ENCODE results near the gene FAM171A2. TPM values are rescaled to one million over a fixed set of nuclear protein-coding genes. Genes with fewer than 3 reads are reported as not detected.
"Not testable (repeated sequence)": the region's sequence is repeated elsewhere in the genome, so short reads cannot be mapped to it uniquely, and the experiment has no call there.

The FAM171A2 gene
- total RNA-seq, 1 donor from 2014 or later, result 15.0 TPM

DNA sequence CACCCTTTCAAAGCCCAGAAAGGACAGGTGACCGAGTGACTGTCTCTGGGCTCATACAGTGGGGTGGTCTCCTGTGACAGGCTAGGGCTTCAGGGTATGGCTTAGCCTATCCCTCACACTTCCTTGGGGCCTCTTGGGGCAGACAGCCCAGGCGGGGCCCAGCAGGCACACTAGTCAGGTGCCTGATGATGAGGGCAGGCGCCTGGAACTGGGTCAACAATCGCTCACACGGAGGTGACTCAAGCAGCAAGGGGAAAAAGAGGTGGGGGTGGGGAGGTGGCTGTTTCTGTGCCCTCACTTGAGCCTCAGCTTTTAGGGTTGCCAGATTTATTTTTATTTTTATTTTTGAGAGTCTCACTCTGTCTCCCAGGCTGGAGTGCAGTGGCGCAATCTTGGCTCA is 25.0 kb downstream of the FAM171A2 start:
- H3K4me3 ChIP-seq (ENCODE audit: low read depth, low read length), result no peak overlapping the region
- no peak for TF ChIP-seq CTCF (conservative IDR thresholded peaks at IDR 0.05; ENCODE audit: low read depth, low read length)
- DNase-seq (ENCODE audit: low read depth), result no peak

GRCh38 chr17:44335968-44336367 is 27.7 kb downstream of the FAM171A2 start:
- no peak overlapping the region for H3K4me3 ChIP-seq (ENCODE audit: low read depth, low read length)
- no peak for DNase-seq (ENCODE audit: low read depth)
- TF ChIP-seq CTCF (conservative IDR thresholded peaks at IDR 0.05; ENCODE audit: low read depth, low read length), result no peak

GRCh38 chr17:44335564-44335963 is 28.1 kb downstream of the FAM171A2 start:
- no peak for TF ChIP-seq CTCF (conservative IDR thresholded peaks at IDR 0.05; ENCODE audit: low read depth, low read length)
- DNase-seq (ENCODE audit: low read depth), result no peak
- H3K4me3 ChIP-seq (ENCODE audit: low read depth, low read length), result no peak overlapping the region

- DNase-seq (ENCODE audit: low read depth), result no peak
- no peak overlapping the region for H3K4me3 ChIP-seq (ENCODE audit: low read depth, low read length)
- TF ChIP-seq CTCF (conservative IDR thresholded peaks at IDR 0.05; ENCODE audit: low read depth, low read length), result no peak
These were observed 28.9 kb downstream of the FAM171A2 start for GRCh38 chr17:44334727-44335126.

DNA sequence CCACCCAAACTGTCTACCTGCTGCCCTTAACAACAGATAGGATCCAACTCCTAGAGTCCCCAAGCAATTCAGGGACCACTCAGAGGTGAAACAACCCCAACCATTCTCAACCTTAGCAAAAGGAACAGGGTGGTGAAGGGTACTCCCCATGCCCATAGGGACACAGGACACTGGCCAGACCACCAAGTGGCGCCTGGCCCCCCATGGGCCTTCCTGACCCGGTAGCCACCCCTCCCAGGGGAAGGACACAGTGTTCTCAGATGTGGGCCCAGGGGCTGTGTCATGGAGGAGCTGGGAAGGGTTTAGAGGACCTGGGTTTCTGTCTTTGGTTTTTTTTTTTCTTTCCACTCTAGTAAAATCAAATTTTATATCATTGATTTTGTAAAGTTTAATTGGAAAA is 29.3 kb downstream of the FAM171A2 start:
- no peak overlapping the region for H3K4me3 ChIP-seq (ENCODE audit: low read depth, low read length)
- no peak for TF ChIP-seq CTCF (conservative IDR thresholded peaks at IDR 0.05; ENCODE audit: low read depth, low read length)
- DNase-seq (ENCODE audit: low read depth), result no peak

- no peak for DNase-seq (ENCODE audit: low read depth)
- TF ChIP-seq CTCF (conservative IDR thresholded peaks at IDR 0.05; ENCODE audit: low read depth, low read length), result no peak
- no peak overlapping the region for H3K4me3 ChIP-seq (ENCODE audit: low read depth, low read length)
These were observed 30.3 kb downstream of the FAM171A2 start for GRCh38 chr17:44333371-44333770.

DNA sequence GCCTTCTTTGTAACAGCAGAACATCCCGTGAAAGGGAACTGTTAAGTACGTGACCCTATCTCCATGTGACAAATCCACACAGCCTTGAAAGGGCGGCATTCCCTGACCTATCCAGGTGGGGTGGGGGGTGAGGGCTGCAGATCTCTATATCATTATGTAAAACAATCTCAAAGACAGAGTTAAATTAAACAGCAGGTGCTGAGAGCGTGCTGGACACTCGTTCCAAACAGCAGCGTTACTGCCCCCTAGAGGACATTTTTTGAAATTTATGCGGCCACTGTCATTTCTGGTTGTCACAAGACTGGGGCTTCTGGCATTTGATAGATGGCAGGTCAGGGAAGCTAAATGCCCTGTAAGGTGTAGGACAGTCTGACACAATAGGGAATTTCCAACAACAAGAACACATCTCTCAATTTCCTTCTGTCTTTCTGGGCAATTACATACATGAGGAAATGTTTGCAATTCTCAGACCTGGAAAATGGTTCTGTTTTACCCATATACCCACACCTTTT is 32.3 kb downstream of the FAM171A2 start:
- DNase-seq (ENCODE audit: low read depth), result no peak
- peak; percentile 87 for TF ChIP-seq CTCF (conservative IDR thresholded peaks at IDR 0.05; ENCODE audit: low read depth, low read length)
- no peak overlapping the region for H3K4me3 ChIP-seq (ENCODE audit: low read depth, low read length)

DNA sequence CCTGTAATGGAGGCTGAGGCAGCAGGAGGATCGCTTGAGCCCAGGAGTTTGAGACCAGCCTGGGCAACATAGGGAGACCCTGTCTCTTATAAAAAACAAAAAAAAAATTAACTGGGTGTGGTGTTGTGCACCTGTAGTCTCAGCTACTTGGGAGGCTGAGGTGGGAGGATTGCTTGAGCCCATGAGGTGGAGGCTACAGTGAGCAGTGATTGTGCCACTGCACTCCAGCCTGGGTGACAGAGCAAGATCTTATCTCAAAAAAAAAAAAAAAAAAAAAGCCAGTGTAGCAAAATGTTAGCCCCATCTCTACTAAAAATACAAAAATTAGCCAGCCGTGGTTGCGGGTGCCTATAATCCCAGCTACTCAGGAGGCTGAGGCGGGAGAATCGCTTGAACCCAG is 33.4 kb downstream of the FAM171A2 start:
- DNase-seq (ENCODE audit: low read depth); H3K4me3 ChIP-seq (ENCODE audit: low read depth, low read length): not testable (repeated sequence)

DNA sequence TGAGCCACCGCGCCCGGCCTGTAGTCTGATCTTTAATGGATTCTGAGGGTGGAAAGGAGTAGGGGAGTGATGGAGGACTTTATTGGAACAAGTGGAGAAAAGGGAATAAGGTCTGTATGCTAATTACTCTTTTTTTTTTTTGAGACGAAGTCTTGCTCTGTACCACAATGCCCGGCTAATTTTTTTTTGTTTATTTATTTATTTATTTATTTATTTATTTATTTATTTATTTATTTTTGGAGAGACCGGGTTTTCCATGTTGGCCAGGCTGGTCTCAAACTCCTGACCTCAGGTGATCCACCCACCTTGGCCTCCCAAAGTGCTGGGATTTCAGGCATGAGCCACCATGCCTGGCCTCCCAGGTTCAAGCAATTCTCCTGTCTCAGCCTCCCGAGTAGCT is 34.1 kb downstream of the FAM171A2 start:
- H3K4me3 ChIP-seq (ENCODE audit: low read depth, low read length); DNase-seq (ENCODE audit: low read depth): not testable (repeated sequence)

All from epithelial cell of proximal tubule (primary cell).